GM21576 (cell line): Measurements from ENCODE around the gene SLC39A13.

Experiments used
- ATAC-seq: cut with Tn5 transposase; IDR thresholded peaks from one replicate; pipeline ENCODE4 v1.9.1; 2021; ENCODE audit warnings: mild to moderate bottlenecking, moderate library complexity; ENCODE audit not compliant: unreplicated experiment

SLC39A13 gene

DNA sequence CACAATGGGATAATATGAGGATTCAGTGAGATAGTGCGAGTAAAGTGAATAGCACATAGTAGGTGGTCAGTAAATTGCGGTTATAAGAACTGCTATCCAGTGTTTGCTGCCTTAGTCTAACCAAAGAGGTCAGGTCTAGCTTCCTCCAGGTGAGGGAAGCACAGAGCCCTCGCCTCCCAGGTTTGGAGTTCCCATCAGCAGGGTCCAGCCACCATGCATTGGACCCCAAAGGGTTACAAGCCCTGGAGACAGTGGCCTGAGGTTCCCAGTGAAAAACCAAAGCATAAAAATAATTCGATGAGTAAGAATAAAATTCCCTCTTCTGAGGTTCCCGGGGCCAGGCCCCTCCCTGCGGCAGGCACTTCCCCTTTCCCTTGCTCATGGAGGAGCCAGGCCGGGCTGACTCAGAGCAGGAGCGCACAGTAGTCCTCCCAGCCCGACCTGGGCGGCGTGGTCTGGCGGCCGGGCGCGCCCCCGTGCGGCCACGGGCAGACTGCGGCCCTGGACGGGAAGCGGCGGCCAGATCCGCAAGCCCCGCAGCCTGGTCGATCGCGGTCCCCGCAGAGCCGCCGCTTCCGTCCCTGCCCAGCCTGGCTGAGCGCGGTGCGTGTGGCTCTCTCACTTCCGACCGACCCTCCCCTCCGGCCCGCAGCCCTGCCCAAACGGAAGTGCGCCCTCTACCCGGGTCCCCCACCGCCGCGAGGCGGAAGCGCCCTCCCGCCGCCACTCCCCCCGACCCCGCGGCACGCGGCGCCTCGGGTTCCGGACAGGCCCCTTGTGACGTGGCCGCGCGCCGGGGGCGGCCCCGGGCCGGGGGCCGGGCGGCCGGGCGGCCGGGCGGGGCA, at the start of gene SLC39A13:
Gene SLC39A13 (plus strand): TSS at position 845 of the 845 bp plus-strand sequence. CDS start 1,505 bp downstream, outside the sequence.
- ATAC-seq = peak; percentile 79

DNA sequence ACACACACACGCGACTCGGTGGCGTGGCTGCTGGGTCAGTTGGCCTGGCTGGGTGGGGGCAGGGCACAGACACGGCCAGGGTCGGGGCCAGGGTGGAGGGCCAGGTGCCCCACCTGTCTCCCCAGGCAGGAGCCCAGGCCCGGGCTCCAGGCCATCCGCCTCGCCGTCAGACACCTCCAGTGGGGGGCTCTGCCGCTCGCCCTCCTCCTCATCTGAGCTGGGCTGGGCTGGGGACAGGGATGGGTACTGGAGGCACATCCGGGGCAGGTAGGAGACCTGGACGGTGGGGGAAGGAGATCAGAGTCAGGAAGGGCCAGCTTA, 49.7 kb upstream of the SLC39A13 start:
- no peak for ATAC-seq

DNA sequence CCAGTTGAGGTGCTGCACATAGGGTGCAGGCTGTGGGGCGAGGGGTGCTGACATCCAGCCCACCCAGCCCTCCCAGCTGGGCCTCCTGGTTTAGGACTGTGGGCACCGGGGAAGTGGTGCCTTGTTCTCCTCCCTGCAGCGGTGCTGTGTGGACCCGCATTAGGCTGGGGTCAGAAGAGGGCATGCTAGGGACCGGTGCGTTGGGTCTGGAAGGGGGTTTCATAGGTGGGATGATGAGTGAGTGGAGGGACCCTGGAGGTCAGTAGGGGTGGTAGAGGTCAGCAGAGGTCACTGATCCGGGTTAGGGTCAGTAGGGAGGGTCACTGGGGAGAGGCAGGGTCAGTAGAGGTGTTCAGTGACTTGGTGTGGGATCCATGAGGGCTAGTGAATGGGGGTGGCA, 49.2 kb upstream of the SLC39A13 start:
- ATAC-seq = no peak

DNA sequence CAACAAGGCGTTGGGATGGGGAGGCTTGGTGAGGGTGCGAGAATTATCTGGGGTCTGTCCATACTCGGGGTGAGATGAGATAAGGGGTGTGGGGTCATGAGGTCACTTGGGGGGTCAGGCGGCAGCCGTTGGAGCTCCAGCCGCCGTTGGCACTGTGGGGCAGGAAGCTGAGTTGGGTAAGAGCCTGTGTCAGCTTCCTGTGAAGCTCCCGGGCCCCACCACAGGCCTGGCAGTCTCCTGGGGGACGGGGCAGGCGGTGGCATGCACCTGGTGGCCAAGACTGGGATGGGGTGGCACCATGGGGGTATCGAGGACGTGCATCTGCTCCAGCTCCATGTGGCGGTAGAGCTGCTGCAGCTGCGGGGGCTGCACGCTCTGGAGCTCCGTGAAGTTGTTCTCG, 48.8 kb upstream of the SLC39A13 start:
- no peak for ATAC-seq

DNA sequence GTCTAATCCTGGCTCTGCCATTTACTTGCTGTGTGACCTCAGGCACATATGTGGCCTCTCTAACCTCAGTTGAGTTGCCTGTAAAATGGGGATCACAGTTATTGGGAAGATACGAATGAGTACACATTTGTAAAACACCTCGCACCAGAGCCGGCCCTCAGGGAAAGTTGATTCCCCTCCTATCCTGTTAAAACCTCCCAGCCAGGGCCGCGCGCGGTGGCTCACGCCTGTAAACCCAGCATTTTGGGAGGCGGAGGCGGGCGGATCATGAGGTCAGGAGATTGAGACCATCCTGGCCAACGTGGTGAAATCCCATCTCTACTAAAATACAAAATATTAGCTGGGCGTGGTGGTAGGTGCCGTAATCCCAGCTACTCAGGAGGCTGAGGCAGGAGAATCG, 48.0 kb upstream of the SLC39A13 start:
- ATAC-seq = no peak

DNA sequence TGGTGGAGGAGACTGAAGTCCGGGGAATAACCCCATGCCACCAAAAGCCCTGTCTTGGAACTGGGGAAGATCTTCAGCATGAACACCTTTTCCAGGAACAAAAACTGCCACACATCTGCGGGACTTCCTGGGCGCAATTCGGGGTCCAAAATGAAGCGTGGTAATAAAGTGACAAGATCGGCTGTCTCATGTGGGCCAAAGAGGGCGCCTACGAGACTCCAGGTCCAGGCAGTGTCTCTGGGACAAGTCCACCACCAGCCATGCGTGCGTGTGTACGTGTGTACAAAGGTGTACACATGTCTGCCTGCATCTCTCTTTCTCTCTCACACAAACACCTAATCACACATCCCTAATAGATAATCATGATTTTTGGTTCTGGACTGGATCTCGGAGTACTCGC, 47.0 kb upstream of the SLC39A13 start:
- ATAC-seq = no peak

DNA sequence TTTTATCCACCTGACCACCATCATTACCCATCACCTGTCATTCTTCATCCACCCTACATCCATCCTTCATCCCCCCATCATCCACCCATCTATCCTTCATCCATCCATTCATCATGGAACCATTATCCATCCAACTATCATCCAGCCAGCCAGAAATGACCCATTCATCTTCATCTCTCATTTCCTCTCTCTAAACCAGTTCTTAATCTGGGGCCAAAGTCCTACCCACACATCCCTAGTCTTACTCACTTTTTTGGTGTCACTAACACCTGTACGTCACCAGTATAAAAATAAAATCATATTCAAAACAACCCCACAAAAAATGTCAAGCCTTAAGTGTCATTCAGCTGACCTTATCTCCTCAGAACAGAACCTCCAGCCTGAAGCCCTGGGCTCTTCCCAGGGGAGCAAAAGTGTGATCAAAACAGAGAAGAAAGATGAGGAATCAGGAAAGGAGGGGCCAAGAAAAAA, 42.3 kb upstream of the SLC39A13 start:
- no peak for ATAC-seq

DNA sequence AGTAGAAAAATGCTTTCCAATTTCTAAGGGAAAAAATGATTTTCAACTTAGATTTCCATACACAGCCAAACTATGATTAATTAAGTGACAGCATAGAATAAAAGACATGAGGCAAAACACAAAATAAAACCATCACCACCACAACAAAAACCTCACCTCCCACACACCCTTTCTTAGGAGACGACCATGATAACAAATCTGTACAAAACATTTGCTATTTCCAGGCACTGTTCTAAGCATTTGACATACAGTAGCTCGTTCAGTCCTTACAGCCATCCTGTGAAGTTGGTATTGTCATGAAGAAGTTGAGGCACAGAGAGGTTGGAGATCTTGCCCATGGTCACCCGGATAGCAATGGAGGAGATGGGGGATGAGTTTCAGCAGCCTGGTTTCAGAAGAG, 38.7 kb upstream of the SLC39A13 start:
- no peak for ATAC-seq

DNA sequence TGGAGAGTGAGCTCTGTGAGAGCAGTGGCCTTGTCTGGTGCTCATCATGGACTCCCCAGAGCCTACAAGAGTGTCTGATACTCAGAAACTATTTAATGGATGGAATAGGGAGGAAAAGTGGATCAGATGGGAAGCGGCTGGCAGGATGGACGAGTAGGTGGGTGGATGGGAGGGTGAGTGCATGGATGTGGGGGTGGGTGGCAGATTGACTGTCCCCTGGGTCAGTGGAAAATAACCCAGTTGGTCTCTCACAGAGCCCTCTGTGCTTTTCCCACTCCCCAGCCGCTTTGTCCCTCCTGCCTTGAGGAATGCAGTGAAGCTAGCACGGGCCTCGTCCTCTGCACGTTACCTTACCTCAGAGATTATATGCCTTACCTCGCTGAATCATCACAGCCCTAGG, 36.0 kb upstream of the SLC39A13 start:
- ATAC-seq = no peak

DNA sequence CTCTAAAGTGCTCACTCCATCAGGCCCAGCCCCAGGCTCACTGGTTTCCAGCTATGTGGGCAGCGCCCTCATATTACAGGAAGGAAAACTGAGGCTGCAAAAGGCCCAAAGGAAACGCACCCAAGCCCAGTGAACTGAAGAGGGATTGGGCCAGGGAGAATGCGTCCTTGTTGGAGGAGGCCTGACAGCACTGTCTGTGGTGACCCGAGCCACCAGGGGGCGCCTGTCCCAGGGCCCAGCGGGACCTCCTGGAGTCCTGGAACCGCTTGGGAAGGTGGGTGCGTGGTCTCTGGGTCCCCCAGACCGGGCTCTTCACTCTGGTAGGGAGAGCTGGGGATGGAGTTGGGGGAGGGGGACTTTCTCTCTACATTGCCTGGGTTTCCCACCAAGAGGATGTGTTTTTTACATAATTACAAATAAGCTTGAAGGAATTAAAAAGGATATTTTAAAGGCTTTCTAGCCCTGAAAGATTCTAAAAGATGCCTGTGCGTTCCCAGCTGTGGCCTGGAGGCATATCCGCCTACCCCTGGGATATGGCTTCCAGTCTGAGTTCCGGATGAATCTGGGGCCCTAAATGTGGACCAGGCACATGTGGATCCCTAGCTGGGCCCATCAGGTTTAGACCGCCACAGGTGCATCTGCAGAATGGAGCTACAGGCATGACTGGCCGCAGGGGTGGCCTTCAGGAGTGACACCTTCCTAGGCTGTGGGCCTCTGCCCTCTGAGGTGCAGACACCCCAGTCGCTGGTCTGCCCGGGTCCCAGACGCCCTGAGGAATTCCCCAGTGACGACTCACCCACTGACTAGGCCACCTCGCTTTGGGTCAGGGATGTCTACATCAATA, 34.3 kb upstream of the SLC39A13 start:
- peak; percentile 40 for ATAC-seq

DNA sequence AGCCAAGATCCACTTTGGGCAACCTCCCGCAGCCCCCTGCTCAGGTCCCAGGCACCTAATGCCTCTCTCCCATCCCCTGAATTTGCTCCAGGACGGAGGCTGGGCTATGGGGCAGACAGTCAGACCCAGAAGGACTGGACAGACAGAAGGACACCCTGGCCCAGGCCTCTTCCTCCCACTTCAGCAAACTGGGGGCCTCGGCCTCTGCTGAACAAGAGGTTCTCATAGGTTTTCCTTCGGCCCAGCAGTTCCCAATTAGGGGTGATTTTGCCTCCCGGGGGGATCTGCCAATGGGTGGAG, 33.7 kb upstream of the SLC39A13 start:
- ATAC-seq = no peak

DNA sequence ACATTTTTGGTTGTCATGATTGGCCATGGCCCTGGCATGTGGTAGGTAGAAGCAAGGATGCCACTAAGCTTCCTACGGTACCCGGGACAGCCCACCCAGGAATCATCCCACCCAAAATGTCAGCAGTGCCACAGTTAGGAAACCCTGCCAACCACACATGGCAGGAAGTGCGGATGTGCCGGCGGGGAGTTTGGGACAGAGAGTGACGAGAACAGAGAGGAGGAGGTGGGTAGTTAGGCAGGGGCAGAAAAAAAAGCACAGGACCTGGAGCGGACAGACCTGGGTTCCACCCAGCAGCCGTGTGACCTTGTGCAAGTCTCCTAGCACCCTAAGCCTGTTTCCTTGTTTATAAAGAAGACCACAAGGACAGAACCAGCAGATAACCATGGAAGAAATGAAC, 33.4 kb upstream of the SLC39A13 start:
- no peak for ATAC-seq

DNA sequence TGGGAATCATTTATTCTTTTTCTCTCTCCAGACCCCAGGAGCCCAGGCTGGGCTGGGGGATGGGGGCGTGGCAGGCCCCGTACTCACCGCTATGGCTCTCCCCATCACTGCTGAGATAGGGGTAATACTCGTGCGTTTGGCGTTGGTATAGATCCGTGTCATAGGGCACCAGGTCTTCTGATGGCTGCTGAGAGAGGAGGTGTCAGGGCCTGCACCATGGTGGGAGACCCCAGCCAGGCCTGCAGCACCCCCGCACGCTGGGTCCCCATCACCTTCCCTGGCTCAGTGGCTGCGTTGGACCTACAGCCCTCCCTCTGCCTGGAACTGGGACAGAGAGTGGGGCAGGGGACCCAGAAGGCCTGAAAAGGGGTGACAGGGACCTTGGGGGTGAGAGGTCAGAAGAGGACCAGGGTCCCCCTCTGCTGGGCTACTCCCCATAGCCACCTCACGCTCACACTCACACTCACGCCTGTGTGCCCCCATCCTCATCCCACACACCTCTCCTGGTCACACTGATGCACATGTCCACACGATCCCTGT, 32.8 kb upstream of the SLC39A13 start:
- ATAC-seq = no peak

DNA sequence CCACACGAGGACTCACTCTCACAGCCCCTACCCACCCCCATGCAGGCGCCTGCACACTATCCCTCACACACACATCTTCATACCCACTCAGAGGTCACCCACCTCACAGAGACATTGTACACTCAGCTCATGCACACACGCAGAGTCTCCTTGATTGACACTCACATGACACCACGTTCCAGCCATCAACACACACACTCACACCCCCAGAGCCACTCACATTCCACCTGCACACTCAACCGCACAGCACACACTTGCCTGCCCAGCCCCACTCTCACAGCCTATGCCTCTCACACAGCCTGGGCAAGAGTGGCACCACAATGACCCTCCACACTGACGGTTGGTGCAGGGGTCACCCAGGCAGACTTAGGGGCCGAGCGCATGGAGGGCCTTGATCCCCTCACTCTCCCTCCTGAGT, 32.3 kb upstream of the SLC39A13 start:
- no peak for ATAC-seq

DNA sequence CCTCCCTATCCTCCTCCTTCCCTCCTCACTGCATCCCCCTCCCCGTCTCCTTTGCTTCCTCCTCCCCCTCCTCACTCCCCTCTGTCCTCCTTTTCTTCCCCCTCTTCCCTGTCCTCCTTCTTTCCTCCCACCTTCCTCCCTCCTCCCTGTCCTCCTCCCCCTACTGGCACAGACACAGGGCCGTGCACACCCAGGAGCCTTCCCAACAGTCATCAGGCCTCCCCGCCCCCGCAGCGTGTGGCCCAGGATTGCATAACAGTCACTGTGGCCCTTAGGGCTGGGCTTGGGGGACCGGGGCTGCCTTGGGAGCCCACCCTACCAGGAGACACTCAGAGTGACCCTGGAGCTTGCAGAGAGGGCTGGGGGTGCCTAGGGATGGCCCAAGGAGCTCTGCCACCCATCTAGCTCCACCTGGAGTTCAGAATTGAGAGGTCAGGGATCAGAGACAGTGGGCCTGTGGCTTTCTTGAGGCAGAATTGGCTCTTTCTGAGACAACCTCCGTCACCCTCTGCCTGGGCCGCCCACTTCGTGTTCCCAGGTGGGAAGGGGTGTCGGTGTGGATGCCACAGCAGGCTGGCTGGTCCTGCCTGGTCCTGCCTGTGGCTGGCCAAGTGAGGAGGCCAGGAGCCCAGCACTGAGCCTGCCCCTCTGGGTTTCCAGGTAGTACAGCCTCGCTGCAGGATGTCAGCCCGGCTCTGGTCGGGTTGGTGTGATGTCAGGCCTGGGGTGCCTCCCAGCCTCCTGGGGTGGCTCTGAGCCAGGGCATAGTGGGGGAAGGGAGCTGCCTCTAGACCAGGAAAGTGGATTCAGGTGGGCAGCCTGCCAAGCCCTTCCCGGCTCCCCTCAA, 31.6 kb upstream of the SLC39A13 start:
- no peak for ATAC-seq

DNA sequence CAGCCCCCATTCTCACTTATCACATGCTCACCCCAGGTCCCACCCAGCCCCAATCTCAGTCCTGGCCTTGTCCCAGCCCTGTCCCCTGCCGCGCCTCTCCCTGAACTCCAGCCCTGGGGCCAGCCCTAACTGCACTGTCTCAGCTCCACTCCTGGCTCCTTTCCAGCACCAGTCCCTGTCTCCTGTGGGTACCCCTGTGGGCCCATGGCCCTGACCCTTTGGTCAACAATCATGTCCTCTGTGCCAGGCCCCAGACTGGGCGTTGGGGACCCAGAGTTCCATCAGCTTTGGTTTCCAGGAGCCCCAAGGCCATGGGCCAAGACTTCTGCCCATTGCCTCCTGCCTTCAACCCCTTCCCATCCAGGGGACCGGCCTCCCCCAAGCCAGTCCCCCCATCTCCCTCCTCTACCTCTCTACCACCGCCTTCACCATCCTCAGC, 30.8 kb upstream of the SLC39A13 start:
- no peak for ATAC-seq

DNA sequence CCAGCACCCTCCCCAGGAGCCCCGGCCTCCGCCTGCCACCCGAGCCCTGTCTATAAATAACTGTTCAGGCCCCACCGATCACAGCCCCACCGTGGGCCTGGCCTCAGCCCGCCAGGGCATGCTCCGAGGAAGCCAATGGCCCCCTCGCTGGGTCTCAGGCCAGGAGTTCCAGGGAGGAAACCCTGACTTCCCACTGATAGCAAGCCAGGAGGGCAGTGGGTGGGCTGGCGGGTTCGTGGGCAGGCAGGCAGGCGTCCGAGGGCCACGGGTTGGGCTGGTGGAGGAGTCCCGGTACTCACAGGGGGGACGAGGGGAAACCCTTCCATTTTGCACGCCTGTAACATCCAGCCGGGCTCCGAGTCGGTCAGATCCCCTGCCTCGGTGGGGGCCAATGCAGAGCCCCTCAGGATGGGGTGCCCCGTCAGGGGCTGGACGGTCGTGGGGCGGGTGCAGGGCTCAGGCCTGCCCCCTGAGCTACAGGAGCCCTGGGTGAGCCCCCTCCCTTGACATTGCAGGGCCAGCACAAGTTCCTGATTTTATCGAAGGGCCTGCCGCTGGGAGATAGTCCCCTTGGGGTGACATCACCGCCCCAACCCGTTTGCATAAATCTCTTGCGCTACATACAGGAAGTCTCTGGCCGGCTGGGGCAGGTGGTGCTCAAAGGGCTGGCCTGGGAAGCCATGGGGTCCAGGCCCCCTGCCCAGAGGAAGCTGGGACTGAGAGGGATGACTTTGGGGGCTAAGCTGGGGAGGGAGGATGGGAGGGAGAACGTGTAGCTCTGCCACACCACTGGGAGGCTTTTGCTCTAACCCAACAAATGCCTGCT, 30.2 kb upstream of the SLC39A13 start, which contains the start of gene SPI1:
Gene SPI1 (minus strand): TSS at position 538 of the 826 bp plus-strand sequence. CDS start 194 bp downstream, at position 344.
- ATAC-seq = peak; percentile 72

DNA sequence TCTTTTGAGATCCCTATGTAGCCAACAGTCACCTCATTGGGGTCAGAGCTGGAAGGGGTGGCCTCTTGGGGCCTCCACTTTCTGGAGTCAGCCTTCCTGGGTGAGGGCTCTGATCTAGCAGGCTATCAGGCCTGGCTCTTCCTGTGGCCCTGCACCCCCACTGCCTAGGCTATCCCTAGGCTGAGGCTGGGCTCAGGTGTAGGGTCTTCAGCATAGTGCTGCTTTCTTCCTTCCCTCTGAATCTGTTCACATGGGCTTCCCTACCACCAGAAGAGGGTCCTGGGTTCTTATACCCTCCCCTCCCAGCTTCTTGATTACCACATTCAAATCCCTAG, 29.6 kb upstream of the SLC39A13 start:
- ATAC-seq = no peak

DNA sequence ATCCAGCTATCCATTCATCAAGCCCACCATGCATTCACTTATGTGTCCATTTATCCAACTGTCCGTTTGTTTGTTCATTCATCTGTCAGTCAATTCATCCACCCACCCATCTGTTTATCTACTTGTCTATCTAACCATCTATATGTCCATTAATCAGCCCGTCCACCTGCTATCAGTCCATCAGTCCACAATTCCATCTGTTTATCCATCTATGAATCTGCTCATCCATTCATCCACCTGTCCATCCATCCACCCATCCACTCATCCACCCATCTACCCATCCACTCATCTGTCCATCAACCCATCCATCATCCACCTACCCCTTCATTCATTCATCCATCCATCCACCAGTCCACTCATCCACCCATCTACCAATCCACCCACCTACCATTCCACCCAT, 29.1 kb upstream of the SLC39A13 start:
- ATAC-seq = no peak

DNA sequence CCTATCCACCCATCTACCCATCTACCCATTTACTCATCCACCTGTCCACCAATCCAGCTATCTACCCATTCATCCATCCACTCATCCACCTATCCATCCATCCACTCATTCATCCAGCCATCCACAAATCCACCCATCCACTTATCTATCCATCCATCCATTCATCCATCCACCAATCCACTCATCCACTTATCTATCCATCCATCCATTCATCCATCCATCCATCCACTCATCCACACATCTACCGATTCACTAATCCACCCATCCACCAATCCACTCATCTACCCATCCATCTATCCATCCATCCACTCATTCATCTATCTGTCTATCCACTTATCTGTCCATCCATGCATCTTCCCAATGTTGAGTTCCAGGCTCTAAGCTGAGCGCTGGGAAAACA, 28.3 kb upstream of the SLC39A13 start:
- ATAC-seq = no peak
